Hepatocyte (in vitro differentiated cells): Measurements from ENCODE around the gene ARFIP1.

Experiments used
- EZH2 ChIP-seq: fragments of 200-600 bp; sonication (generic); IDR thresholded peaks from 2 replicates; pipeline ENCODE4 v1.6.1; 2016; ENCODE audit warnings: antibody characterized with exemption, mild to moderate bottlenecking, borderline replicate concordance
- EZH2phosphoT487 ChIP-seq: fragments of 200-600 bp; sonication (generic); IDR thresholded peaks from one replicate; pipeline ENCODE4 v1.6.1; 2018; ENCODE audit warnings: antibody characterized with exemption, mild to moderate bottlenecking, low read depth, moderate library complexity; ENCODE audit not compliant: unreplicated experiment, severe bottlenecking
- TF ChIP-seq, protein P1 (sequence below): fragments of 200-600 bp; sonication (generic); IDR thresholded peaks from 2 replicates; pipeline ENCODE4 v1.5.1; 2016; ENCODE audit warnings: antibody characterized with exemption, mild to moderate bottlenecking; ENCODE audit not compliant: poor library complexity

DNA sequence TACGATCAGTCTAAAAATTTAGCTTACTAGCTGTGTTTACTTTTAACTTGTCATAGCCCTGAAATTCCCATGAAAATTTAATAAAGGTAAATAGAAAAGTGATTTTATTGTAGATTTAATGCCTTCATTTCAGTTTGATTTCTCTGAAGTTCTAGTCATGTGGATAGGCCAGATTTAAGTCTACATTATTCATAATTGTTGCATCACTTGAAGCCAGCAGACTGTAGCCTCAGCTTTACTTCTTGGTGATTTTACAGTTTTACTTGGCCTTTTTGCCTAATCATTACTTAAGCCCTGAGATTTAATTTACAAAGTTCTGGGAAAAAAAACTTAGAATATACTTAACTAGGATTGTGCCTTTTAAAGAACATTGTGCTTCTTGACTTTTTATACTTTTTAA is 82.9 kb downstream of the ARFIP1 start:
- TF ChIP-seq, protein P1, sequence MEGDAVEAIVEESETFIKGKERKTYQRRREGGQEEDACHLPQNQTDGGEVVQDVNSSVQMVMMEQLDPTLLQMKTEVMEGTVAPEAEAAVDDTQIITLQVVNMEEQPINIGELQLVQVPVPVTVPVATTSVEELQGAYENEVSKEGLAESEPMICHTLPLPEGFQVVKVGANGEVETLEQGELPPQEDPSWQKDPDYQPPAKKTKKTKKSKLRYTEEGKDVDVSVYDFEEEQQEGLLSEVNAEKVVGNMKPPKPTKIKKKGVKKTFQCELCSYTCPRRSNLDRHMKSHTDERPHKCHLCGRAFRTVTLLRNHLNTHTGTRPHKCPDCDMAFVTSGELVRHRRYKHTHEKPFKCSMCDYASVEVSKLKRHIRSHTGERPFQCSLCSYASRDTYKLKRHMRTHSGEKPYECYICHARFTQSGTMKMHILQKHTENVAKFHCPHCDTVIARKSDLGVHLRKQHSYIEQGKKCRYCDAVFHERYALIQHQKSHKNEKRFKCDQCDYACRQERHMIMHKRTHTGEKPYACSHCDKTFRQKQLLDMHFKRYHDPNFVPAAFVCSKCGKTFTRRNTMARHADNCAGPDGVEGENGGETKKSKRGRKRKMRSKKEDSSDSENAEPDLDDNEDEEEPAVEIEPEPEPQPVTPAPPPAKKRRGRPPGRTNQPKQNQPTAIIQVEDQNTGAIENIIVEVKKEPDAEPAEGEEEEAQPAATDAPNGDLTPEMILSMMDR, result no peak
- no peak for TF ChIP-seq EZH2
- TF ChIP-seq EZH2phosphoT487, result no peak
